ENCODE measurements around the gene NAA20.

- TF ChIP-seq POLR2A (IDR thresholded peaks at IDR 0.05), result no peak
- TF ChIP-seq, protein P1, sequence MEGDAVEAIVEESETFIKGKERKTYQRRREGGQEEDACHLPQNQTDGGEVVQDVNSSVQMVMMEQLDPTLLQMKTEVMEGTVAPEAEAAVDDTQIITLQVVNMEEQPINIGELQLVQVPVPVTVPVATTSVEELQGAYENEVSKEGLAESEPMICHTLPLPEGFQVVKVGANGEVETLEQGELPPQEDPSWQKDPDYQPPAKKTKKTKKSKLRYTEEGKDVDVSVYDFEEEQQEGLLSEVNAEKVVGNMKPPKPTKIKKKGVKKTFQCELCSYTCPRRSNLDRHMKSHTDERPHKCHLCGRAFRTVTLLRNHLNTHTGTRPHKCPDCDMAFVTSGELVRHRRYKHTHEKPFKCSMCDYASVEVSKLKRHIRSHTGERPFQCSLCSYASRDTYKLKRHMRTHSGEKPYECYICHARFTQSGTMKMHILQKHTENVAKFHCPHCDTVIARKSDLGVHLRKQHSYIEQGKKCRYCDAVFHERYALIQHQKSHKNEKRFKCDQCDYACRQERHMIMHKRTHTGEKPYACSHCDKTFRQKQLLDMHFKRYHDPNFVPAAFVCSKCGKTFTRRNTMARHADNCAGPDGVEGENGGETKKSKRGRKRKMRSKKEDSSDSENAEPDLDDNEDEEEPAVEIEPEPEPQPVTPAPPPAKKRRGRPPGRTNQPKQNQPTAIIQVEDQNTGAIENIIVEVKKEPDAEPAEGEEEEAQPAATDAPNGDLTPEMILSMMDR (IDR thresholded peaks at IDR 0.05), result no peak
- no peak for TF ChIP-seq EP300 (IDR thresholded peaks at IDR 0.05)
Measured at GRCh38 chr20:19992996-19993908, 23.9 kb upstream of the NAA20 start.
